HG02571 (cell line): ENCODE results near the gene ABCA4.

Experiments
- ATAC-seq: cut with Tn5 transposase; IDR thresholded peaks from one replicate; pipeline ENCODE4 v1.9.1; 2021; ENCODE audit warnings: mild to moderate bottlenecking, moderate library complexity; ENCODE audit not compliant: unreplicated experiment

Gene ABCA4

GRCh38 chr1:93988634-93989350, 132.2 kb downstream of the ABCA4 start:
- no peak for ATAC-seq

DNA sequence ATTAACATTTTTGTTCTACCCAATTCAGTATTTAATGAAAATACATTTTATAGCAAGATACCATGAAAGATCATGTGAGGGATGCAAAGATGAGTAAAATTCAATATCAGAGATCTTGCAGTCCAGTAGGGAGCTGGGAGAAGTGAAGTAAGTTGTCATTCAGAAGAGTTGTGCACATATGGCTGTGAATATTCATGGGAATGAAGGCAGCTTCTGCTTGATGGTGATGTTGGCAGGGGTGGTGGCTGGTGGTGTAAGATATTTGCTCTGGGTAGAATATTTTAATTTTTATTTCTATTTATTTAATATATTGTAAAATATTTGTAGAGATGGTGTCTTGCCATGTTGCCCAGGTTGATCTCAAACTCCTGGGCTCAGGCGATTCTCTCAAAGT, 139.7 kb downstream of the ABCA4 start:
- no peak for ATAC-seq

DNA sequence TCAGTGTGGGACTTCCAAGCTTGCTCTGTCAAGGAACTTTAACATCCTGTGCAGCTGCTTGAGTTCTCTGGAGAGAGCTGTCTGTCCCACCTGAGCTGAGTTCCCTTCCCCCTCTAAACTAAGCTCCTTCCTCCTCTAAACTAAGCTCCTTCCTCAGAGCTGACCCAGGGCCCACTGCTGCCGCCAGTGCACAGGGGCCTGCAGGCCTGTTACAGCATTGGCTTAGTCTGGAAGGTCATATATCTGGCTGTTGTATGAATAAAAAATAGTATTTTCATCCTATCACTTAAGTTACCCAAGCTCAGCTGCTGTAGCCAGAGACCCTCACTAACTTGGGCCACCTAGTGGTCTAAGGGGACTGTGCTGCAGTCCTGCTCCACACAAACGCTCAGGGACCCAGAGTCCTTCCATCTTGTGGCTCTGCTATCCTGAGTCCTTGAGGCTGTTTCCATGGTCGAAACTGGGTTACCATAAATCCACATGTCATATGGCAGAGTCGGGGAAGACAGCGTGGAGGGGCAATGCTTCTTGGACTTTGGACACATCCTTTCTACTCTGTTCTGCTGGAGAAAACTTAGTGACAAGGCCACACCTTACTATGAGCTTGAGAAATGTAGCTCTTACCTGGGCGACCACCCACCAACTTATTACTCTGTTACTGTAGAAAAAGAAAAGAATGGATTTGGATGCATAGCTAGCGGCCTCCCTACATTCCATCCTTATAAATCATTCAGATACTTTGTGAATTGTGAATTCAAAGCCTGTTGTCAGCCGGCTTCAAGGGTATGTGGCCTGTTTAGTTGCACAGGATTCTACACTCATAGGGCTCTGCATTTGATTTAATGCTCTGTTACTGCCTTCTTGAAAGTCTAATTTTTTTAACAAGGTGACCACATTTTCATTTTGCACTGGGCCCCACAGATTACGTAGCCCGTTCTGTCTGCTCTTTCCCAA, 140.4 kb downstream of the ABCA4 start:
- ATAC-seq, result no peak

DNA sequence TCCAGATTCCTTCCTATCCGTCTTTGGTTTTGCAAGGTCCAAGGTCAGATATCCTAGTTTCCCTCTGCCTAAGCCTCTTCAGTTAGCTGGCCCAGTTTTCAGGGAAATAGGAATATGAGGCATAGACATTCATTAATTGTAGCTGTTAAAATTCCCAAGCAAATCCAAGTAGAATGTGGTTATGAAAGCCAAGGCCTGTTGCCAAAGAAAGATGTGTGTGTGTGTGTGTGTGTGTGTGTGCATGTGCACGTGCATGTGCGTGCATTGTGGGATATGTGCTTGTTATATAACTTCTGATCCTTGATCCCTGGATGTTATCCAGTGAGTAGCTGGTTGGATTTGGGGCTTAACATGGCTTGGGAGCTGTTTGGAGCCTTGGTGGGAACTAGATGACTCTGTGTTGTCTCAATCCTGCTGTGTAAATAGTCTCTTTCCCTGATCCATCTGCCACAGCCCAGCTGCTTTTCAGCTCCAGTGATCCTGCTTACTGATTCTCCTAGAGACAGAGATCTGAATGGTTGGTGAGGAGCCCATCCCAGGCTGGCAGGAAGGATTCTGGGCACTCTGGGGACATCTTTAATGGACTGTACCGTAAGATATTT, 141.1 kb downstream of the ABCA4 start:
- no peak for ATAC-seq

DNA sequence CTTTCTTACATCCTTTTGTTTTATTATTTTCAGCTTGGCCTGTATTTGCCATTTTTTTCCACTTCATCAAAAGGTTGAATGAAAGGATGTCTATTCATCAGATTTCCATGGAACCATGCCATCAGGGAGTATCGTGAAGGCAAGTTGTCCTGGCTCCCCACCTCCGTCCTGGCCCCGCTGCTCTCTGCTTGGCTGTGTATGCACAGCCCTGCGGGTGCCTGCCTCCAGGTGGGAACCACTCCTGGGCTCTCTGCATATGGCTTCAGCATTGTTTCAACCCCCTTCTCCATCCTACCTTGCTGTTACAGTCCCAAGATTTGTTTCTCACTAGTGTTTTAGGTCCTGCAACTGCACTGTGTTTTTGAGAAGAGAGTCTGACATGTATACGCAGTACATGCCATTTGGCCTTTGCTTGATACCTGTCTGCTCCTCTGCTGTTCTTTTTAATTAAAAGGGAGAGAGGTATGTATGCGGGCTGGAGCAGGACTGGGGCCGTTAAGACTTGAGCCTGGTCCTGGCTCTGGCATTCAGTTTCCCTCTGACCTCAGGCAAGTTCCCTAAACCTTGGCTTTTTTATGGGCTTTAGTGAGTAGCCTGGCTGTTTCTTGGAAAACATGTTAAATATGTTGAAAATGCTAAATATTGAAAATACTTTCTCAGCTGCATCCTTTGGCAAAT, 141.8 kb downstream of the ABCA4 start:
- ATAC-seq, result no peak

DNA sequence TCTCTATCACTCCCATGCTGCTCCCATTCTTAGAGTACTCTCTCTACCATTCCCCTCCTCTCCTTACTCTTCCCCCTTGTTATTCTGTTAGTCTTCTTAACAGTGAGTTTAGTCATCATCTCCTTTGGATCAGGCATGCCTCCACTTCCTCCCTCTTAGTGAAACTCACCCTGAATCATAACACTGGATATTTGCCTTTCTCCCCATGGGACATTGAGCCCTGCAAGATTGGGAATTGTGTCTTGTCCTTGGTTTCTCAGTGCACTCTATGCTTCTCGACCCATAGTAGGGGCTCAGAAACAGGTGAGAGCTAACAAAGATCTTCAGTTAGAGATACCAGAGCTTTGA, 143.4 kb downstream of the ABCA4 start:
- ATAC-seq, result no peak

DNA sequence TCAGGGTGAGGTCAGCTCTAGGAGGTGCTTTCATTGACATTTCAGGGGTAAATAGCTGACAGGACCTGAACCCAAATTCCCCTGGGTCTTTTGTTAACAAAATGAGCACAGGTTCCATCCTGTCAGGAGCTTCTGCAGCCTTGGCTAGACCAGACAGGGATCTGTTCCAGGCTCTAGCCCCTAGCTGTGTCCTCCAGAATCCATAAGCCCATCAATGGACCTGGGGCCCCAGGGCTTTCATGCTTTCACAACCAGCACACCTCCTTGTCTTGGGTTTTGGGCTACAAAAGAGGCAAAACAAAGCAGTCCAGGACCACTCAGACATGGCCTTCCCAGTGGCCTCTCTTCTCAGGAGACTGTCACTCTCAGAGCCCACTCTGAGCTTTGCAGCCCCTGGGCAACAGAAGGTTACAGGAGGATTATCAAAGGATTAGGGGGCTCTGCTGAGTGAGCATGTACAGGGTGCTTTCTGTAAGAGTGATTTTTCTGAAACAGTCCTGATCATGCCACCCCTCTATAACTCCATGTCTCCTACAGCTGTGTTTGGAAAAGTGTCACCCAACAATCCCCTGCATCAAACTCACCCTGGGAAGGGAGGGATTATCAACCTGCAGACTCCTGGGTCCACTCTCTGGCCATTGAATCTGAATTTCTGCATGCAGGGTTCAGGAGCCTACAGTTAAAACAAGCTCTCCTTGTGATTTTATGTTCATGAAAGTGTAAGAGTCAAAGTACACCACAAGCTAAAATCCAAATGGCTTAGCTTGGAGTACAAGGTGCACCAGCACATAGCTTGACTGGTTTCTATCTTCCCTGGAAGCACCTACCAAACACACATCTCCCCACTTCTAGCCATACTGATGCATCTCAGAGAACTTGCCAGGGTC, 144.0 kb downstream of the ABCA4 start:
- ATAC-seq, result no peak

- no peak for ATAC-seq
These were observed 144.7 kb downstream of the ABCA4 start for GRCh38 chr1:93976291-93976690.

- no peak for ATAC-seq
These were observed 148.6 kb downstream of the ABCA4 start for GRCh38 chr1:93972341-93972740.

DNA sequence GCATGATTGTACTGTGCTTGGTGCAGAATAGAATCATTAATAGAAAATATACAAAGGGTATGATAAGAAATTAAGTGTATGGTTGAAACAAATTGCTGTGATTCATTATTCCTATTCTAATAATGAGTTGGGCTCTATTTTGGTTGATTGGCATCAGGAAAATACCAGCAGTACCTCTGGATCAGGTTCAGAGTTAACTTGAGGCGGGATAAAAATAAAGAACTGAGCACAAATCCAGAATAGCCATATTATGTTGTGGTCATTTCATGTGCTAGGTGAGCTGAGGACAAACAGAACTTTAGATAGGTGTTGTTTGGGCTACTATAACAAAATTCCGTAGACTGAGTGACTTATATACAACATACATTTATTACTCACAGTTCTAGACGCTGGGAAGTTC, 151.1 kb downstream of the ABCA4 start:
- ATAC-seq, result no peak

- ATAC-seq, result no peak
These were observed 151.6 kb downstream of the ABCA4 start for GRCh38 chr1:93969371-93969770.

DNA sequence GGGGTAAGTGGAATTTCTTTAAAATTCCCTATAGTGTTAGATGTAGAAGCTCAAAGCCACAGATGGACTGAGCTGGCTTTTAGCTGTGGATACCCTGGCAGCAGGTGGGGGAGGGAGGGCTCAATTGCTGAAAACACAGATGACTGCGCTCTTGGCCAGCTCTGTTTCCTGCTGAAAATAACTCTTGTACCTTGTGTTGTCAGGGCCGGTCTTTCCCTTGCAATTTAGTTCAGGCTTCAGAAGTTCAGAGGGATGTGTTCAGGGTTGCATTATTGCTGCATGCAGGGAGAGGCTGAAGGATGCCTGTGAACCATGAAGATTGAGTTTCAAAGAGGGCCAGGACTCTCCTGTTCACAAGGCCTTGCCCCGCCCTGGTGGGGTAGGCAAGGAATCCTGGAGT, 153.6 kb downstream of the ABCA4 start:
- ATAC-seq, result no peak

DNA sequence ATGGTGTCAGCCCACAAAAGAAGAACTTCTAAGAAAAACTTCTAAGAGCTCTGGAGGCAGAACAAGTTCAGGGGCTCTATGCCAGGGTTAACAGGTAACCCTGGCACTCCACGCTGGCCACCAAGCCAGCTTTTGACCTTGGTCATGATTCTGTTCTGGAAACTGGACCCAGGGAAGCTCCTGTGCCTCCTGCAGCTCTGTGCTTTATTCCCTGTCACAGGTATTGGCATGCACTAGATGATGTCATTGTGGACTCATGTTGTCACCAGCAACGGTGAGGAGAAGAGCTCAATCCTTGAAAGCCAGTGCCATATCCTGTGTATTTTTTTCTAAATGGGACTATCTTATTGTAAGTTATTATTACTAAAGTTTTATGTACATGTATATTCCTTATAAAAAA, 155.1 kb downstream of the ABCA4 start:
- ATAC-seq, result no peak

DNA sequence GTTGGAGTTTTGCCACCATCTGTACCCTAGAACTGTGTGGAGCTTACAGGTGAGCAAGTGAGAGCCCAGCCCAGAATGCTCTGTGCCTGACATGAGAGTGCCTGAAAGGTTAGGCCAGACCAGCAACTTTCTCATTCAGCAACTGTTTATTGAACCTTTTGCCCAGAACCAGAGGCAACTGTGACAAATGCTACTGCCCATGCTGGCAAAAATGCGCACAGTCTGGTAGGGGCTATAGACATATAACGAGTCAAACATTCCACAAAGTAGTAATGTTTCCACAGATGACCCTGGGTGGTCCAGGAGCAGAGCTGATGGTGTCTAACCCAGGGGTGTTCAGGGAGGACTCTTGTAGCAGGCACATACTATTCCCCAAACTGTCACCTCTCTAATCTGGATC, 155.7 kb downstream of the ABCA4 start:
- no peak for ATAC-seq

- no peak for ATAC-seq
These were observed 156.2 kb downstream of the ABCA4 start for GRCh38 chr1:93964777-93965200.

GRCh38 chr1:93964096-93964776, 156.7 kb downstream of the ABCA4 start:
- ATAC-seq, result no peak

GRCh38 chr1:93963585-93963984, 157.4 kb downstream of the ABCA4 start:
- ATAC-seq, result no peak

DNA sequence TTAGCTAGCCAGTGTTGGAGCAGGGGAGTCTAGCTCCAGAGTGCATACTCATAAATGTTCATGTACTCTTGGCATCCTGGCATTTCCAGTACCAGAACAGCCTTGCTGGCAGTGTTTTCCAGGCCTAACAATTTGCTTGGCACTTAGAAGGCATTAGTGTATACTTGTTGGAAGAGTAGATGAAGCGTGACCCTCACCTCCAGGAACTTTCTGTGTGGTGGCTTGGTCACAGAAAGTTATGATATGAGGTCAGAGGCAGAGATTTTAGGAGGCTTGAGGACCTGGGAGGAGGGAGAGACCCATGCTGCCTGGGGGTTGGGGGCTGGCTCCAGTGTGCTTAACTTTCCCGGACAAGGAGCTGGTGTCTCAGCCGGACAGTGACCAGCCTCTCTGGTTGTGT, 159.0 kb downstream of the ABCA4 start:
- ATAC-seq, result no peak

- ATAC-seq, result no peak
These were observed 159.5 kb downstream of the ABCA4 start for GRCh38 chr1:93961443-93961842.
